ENCODE data around the gene LSP1.

LSP1 gene

DNA sequence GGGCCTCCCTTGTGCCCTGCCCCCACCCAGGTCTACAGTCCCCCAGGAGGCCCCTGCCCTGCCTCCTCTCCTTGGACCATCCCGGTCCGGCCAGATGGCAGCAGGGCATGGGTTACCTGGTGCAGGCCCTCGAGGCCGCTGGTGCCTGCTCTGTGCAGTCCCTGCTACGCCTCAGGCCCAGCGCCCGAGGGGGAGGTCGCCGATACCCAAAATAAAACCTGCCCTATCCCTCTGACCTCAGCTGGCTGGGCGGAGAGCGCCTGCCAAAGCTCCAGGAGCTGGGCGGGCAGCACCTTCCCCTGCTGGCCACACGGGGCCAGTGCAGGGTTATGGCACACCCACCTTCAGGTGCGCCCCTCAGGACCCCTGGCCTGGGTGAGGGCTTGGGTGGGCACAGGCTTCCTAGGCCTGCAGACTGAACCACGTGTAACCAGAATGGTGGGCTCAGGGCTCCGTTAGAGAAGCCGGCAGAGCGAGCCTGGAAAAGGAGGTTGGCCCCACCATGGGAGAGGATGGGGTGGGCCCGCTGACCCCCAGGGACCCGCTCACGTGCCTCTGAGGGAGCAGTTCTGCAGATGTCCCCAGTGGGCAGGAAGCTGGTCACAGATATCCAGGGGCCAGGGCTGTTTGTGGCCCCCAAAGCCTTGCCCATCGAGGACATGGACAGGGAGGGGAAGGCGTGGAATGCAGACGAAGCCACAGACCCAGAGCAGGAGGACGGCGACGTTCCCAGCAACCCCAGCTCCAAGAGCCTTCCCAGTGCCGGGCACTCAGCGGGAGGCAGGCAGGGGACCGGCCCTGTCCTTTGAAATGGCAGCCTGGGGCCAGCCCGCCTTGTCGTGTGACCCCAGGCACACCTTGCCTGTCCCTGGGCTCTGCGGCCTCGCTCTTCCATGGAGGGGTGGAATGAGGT lies 64.9 kb downstream of the LSP1 start:
- TF ChIP-seq GATA2 (IDR thresholded peaks at IDR 0.05; ENCODE audit: low read depth, low read length) = no peak
- TF ChIP-seq GATA3 (IDR thresholded peaks at IDR 0.05; ENCODE audit: low read depth, low read length) = no peak

DNA sequence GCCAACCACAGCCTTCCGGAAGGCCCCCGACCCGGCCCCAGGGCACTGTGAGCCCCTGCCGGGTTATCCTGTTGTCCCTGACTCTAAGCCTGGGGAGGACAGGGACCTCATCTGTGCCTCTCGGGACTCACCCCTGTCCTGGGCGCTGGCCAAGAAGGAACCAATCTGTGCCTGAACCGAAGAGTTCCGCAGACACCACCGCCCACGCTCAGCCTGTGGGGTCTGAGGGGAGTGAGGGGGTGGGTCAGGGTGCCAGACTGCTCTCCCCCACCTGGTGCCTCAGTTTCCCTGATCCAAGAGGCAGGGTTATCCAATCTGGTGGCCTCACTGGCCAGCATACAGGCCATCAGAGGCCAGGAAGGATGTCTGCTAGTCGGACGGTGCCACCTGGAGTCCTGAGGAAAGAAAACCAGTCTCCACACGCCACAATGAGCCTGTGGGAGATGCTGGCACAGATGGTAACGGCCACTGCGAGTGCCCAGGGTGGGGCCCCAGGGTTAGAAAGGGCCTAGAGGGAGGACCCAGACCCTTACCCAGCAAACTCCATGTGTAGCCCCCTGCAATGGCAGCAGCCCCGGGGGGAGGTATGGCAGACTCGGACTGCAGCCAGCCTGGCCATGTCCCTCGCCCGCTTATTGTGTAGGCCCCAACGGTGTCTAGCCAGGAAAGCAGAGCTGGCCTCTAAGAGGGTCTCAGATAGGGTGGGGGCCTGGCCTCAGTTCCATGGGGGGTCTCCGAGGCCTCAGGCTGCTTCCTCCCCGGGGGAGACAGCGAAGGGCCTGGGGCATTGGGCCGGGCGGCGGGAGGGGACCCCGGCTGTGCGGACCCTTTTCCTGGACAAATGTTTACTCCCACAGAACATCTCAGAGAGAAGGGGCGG lies 65.8 kb downstream of the LSP1 start:
- TF ChIP-seq GATA3 (IDR thresholded peaks at IDR 0.05; ENCODE audit: low read depth, low read length) = no peak
- TF ChIP-seq GATA2 (IDR thresholded peaks at IDR 0.05; ENCODE audit: low read depth, low read length) = no peak

- TF ChIP-seq GATA2 (IDR thresholded peaks at IDR 0.05; ENCODE audit: low read depth, low read length) (no peak), GATA3 (IDR thresholded peaks at IDR 0.05; ENCODE audit: low read depth, low read length) (no peak)
Observed at GRCh38 chr11:1919391-1920127, 66.7 kb downstream of the LSP1 start, which contains the start of gene TNNT3. TNNT3 (plus strand) TSS chr11:1919703; CDS start chr11:1922875, 3,172 bp downstream.

GRCh38 chr11:1920128-1920908 lies 67.4 kb downstream of the LSP1 start:
- TF ChIP-seq GATA2 (IDR thresholded peaks at IDR 0.05; ENCODE audit: low read depth, low read length) (no peak), GATA3 (IDR thresholded peaks at IDR 0.05; ENCODE audit: low read depth, low read length) (no peak)

DNA sequence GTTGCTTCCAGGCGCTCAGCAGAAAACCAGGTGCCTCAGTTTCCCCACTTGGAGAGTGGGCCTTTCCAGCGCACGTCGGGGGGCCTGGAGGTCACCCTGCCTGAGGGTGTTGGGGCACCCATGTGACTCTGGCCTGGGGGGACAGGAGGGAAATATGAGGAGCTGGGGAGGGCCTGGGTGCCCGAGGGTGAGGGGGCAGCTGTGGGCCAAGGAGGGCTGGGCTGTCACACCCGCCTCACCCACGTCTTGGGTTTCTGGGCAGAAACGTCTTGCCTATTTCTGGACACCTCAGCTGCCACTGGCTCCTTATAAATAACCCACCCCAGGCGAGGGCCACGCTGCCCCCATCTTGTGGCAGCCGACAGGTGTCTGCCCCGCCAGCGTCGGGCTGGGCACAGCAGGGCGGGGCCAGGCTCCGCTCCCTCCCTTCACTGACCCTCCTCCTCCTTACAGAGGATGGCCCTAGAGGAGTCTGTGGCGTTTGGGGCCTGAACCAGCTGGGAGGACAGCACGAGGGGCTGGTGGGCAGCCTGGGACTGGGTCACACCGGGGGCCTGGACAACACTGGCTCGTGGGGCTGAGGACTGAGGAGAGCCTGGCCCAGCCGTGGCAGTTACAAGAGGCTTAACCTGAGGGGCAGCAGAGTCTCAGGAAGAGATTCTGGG lies 68.2 kb downstream of the LSP1 start:
- TF ChIP-seq GATA2 (IDR thresholded peaks at IDR 0.05; ENCODE audit: low read depth, low read length) (no peak), GATA3 (IDR thresholded peaks at IDR 0.05; ENCODE audit: low read depth, low read length) (no peak)

DNA sequence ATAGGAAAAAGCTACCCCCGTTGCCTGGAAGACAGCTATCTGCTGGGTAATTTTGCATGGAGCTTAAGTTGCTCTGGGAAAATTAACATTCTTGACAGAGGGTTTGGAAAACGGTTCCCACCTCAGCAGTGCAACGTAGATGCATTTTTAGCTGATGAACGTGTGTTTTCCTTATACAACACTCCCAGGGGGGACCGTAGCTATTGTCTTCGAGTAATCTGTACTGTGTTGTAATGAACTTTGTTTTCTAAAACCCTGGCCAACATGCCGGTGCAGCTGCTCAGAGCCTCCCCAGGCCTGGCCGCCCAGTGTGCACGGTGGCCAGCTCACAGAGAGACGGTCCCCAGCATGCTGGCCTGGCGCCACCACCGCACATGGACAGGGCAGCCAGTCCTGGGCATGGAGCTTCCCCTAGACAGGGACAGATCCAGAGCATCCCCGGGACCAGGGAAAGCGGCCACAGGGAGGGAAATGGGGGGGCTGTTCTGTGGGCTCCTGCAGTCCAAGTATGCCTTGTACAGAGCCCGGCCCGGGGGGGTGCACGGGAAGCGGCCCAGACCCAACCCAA lies 68.8 kb downstream of the LSP1 start:
- TF ChIP-seq GATA3 (IDR thresholded peaks at IDR 0.05; ENCODE audit: low read depth, low read length) (no peak), GATA2 (IDR thresholded peaks at IDR 0.05; ENCODE audit: low read depth, low read length) (no peak)

GRCh38 chr11:1922481-1923081 lies 69.7 kb downstream of the LSP1 start:
- TF ChIP-seq GATA2 (IDR thresholded peaks at IDR 0.05; ENCODE audit: low read depth, low read length) (no peak), GATA3 (IDR thresholded peaks at IDR 0.05; ENCODE audit: low read depth, low read length) (no peak)

GRCh38 chr11:1923201-1923956 lies 70.5 kb downstream of the LSP1 start:
- TF ChIP-seq GATA3 (IDR thresholded peaks at IDR 0.05; ENCODE audit: low read depth, low read length) = no peak
- TF ChIP-seq GATA2 (IDR thresholded peaks at IDR 0.05; ENCODE audit: low read depth, low read length) = no peak

GRCh38 chr11:1924181-1924580 lies 71.3 kb downstream of the LSP1 start:
- TF ChIP-seq GATA3 (IDR thresholded peaks at IDR 0.05; ENCODE audit: low read depth, low read length) (no peak), GATA2 (IDR thresholded peaks at IDR 0.05; ENCODE audit: low read depth, low read length) (no peak)

DNA sequence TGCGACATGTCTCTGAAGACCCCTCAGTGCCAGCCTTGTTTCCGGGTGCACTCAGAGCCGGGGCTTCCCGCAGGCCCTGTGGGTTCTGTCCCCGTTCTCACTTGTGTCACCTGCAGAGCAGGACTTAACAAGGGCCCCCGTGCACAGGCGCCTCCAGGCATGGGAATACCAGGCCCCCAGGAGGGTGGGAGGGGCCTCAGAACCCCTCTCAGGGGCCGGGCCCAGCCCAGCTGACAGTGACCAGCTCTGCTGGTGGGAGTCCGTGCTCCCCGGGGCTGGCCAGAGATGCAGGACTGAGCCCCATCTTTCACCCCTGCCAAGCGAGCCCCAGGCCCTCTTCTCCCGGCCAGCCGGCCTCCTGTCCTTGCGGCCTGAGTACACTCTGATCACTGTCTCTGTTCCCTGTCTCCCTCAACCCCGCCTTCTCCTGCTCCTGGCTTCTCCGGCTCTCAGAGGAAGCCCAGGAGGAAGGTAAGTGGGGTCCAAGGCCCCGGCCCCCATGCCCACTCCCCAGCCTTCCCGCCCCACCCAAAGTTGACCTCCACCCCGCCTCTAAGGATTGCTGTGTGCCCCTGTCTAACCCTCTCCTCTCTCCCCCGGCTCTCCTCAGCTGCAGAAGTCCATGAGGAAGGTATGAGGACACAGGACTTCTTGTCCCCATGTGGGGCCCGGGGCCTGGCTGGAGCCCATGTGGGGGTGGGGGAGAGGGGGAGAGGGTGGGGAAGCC lies 71.9 kb downstream of the LSP1 start:
- TF ChIP-seq GATA2 (IDR thresholded peaks at IDR 0.05; ENCODE audit: low read depth, low read length) = no peak
- TF ChIP-seq GATA3 (IDR thresholded peaks at IDR 0.05; ENCODE audit: low read depth, low read length) = no peak
